IMR-90 (cell line): ENCODE data around the gene MRPS22. TPM values are rescaled to one million over a fixed set of nuclear protein-coding genes. Genes with fewer than 3 reads are reported as not detected.

Experiments used
- ATAC-seq: fragments of 200-7000 bp; cut with Tn5 transposase; 2 replicates; pipeline ENCODE4 v1.9.1; 2020; ENCODE audit warnings: low read depth, mild to moderate bottlenecking, moderate library complexity
- BruUV-seq: library from RNA; stranded (reverse); fragments of 400-500 nt; replicated peaks from 2 replicates; lab custom pipeline; 2021; lab: Mats Ljungman, UMichigan
- CTCF ChIA-PET: fragments of 300-600 bp; formaldehyde crosslinking; extraction: SDS; loops from one replicate; lab custom pipeline; 2021; ENCODE audit warnings: antibody characterized with exemption; lab: Yijun Ruan, JAX
- POLR2A ChIA-PET: fragments of 300-600 bp; sonication (Branson Sonifier 250); formaldehyde crosslinking; loops from one replicate; lab custom pipeline; 2022; ENCODE audit warnings: antibody characterized with exemption; ENCODE audit not compliant: unreplicated experiment; lab: Charles Lee
- DNase-seq: peaks from one replicate; pipeline ENCODE4 v3.0.0; 2013
- H2AFZ ChIP-seq: replicated peaks from 2 replicates; pipeline ENCODE3; 2013; ENCODE audit warnings: low read length, mild to moderate bottlenecking; ENCODE audit not compliant: poor library complexity
- H2AK5ac ChIP-seq: 2 replicates; pipeline ENCODE4 v1.6.1; 2013; ENCODE audit warnings: low read depth, low read length, inconsistent platforms
- H2AK9ac ChIP-seq: replicated peaks from 2 replicates; pipeline ENCODE3; 2013; ENCODE audit warnings: mild to moderate bottlenecking, low read depth, low read length, moderate library complexity; ENCODE audit not compliant: poor library complexity
- H2BK120ac ChIP-seq: 2 replicates; pipeline ENCODE4 v1.6.1; 2013; ENCODE audit warnings: low read depth, low read length, inconsistent platforms
- H2BK15ac ChIP-seq: 3 replicates; pipeline ENCODE4 v1.6.1; 2013; ENCODE audit warnings: low read depth, low read length, inconsistent platforms
- H2BK20ac ChIP-seq: 2 replicates; pipeline ENCODE4 v1.6.1; 2013; ENCODE audit warnings: low read depth, mild to moderate bottlenecking, inconsistent platforms, low read length, moderate library complexity
- H2BK5ac ChIP-seq: 2 replicates; pipeline ENCODE4 v1.6.1; 2013; ENCODE audit warnings: mild to moderate bottlenecking, low read depth, low read length, inconsistent platforms; ENCODE audit not compliant: poor library complexity, severe bottlenecking
- H3K14ac ChIP-seq: replicated peaks from 2 replicates; pipeline ENCODE4 v1.6.1; 2013; ENCODE audit warnings: low read depth, low read length, inconsistent platforms
- H3K18ac ChIP-seq: 2 replicates; pipeline ENCODE4 v1.6.1; 2013; ENCODE audit warnings: low read depth, low read length, control low read depth
- H3K23ac ChIP-seq: 2 replicates; pipeline ENCODE4 v1.6.1; 2013; ENCODE audit warnings: low read depth, low read length, inconsistent platforms
- H3K27ac ChIP-seq: 2 replicates; pipeline ENCODE4 v1.5.1; 2013; ENCODE audit warnings: mild to moderate bottlenecking, control low read depth, low read length; ENCODE audit not compliant: insufficient read depth
- H3K27me3 ChIP-seq: 2 replicates; pipeline ENCODE4 v1.6.1; 2013; ENCODE audit warnings: low read length; ENCODE audit not compliant: control insufficient read depth, insufficient read depth
- H3K36me3 ChIP-seq: 2 replicates; pipeline ENCODE4 v1.6.1; 2013; ENCODE audit warnings: low read length, mixed read lengths; ENCODE audit not compliant: control insufficient read depth, insufficient read depth
- H3K4ac ChIP-seq: 2 replicates; pipeline ENCODE4 v1.6.1; 2013; ENCODE audit warnings: low read depth, low read length, inconsistent platforms
- H3K4me1 ChIP-seq: 2 replicates; pipeline ENCODE4 v1.6.1; 2013; ENCODE audit warnings: low read length, mixed read lengths; ENCODE audit not compliant: control insufficient read depth, insufficient read depth
- H3K4me2 ChIP-seq: 2 replicates; pipeline ENCODE4 v1.6.1; 2013; ENCODE audit warnings: low read depth, mild to moderate bottlenecking, control low read depth, low read length, moderate library complexity
- H3K4me3 ChIP-seq: 2 replicates; pipeline ENCODE4 v1.5.1; 2013; ENCODE audit warnings: low read depth, mild to moderate bottlenecking, control low read depth, low read length, moderate library complexity; ENCODE audit not compliant: insufficient read depth
- H3K56ac ChIP-seq: 2 replicates; pipeline ENCODE4 v1.6.1; 2013; ENCODE audit warnings: low read length, inconsistent platforms; ENCODE audit not compliant: insufficient read depth; ENCODE audit errors: extremely low read depth
- H3K79me1 ChIP-seq, 2 experiments: 2 replicates each; pipeline ENCODE4 v1.6.1; 2013; ENCODE audit warnings: low read length in 2 of 2, inconsistent platforms in 1 of 2, low read depth in 1 of 2
- H3K9ac ChIP-seq: 2 replicates; pipeline ENCODE4 v1.6.1; 2013; ENCODE audit warnings: low read depth, low read length, control low read depth
- H3K9me1 ChIP-seq: 2 replicates; pipeline ENCODE4 v1.6.1; 2013; ENCODE audit warnings: low read length, inconsistent platforms; ENCODE audit not compliant: insufficient read depth
- H3K9me3 ChIP-seq: 2 replicates; pipeline ENCODE4 v1.6.1; 2013; ENCODE audit warnings: low read length; ENCODE audit not compliant: control insufficient read depth, insufficient read depth
- H4K20me1 ChIP-seq: 2 replicates; pipeline ENCODE4 v1.6.1; 2013; ENCODE audit warnings: low read length, inconsistent platforms; ENCODE audit not compliant: insufficient read depth
- H4K5ac ChIP-seq: 2 replicates; pipeline ENCODE4 v1.6.1; 2013; ENCODE audit warnings: mild to moderate bottlenecking, low read depth, low read length, control low read depth
- H4K8ac ChIP-seq, 2 experiments: 2 replicates each; pipeline ENCODE4 v1.6.1; 2013; ENCODE audit warnings: low read depth in 2 of 2, low read length in 2 of 2, control low read depth in 1 of 2, inconsistent platforms in 1 of 2
- H4K91ac ChIP-seq: 2 replicates; pipeline ENCODE4 v1.6.1; 2013; ENCODE audit warnings: low read depth, low read length, inconsistent platforms; ENCODE audit not compliant: insufficient read depth
- BHLHE40 ChIP-seq: fragments of 150-350 bp; IDR thresholded peaks from 2 replicates; pipeline ENCODE4 v1.6.1; 2016; ENCODE audit warnings: mild to moderate bottlenecking, low read depth, low read length
- CEBPB ChIP-seq: IDR thresholded peaks from 2 replicates; pipeline ENCODE4 v1.6.1; 2012; ENCODE audit warnings: low read depth, low read length, improper control_type of control experiment
- FOS ChIP-seq: fragments of 150-350 bp; IDR thresholded peaks from 2 replicates; pipeline ENCODE4 v1.6.1; 2016; ENCODE audit warnings: low read depth, low read length
- MAZ ChIP-seq: IDR thresholded peaks from 2 replicates; pipeline ENCODE4 v1.6.1; 2012; ENCODE audit warnings: low read depth, mild to moderate bottlenecking, low read length, improper control_type of control experiment, moderate library complexity, borderline replicate concordance
- NFE2L2 ChIP-seq: fragments of 150-350 bp; IDR thresholded peaks from 2 replicates; pipeline ENCODE4 v1.6.1; 2016; ENCODE audit warnings: low read depth, mild to moderate bottlenecking, low read length
- RAD21 ChIP-seq: IDR thresholded peaks from 2 replicates; pipeline ENCODE4 v1.6.1; 2012; ENCODE audit warnings: low read length, improper control_type of control experiment
- RCOR1 ChIP-seq: IDR thresholded peaks from 2 replicates; pipeline ENCODE4 v1.6.1; 2012; ENCODE audit warnings: mild to moderate bottlenecking, low read length, improper control_type of control experiment; ENCODE audit not compliant: insufficient replicate concordance
- SMC3 ChIP-seq: fragments of 150-350 bp; IDR thresholded peaks from 2 replicates; pipeline ENCODE4 v1.6.1; 2016; ENCODE audit warnings: low read depth, mild to moderate bottlenecking, antibody characterized with exemption, low read length, moderate library complexity
- USF2 ChIP-seq: fragments of 150-350 bp; IDR thresholded peaks from 2 replicates; pipeline ENCODE4 v1.6.1; 2017; ENCODE audit warnings: mild to moderate bottlenecking, antibody characterized with exemption, low read length, low read depth
- WGBS, 2 experiments: methylation state at CpG; one replicate each; pipeline versions ENCODE4 v1.1.5 to v1.1.7; 2013; ENCODE audit warnings: missing lambda C conversion rate in 2 of 2; ENCODE audit not compliant: insufficient read length in 1 of 2; ENCODE audit errors: extremely low coverage in 2 of 2; 5-methylcytosine and 5-hydroxymethylcytosine counted together
- dilution Hi-C: fragments of 300-500 bp; cut with HindIII; formaldehyde crosslinking; loops from one replicate; pipeline ENCODE4 v1.14.3; 2018; ENCODE audit warnings: low sequenced_read_pairs; ENCODE audit not compliant: unreplicated experiment
- in situ Hi-C: fragments of 300-500 bp; cut with MboI; formaldehyde crosslinking; loops from 3 replicates; pipeline ENCODE4 v1.14.3; 2019; ENCODE audit warnings: low sequenced_read_pairs, inconsistent platforms, mixed read lengths
- intact Hi-C: fragments of 100-400 bp; cut with micrococcal nuclease; formaldehyde crosslinking; loops from 2 replicates; pipeline ENCODE4 v1.10.0; 2022
- polyA plus RNA-seq, 3 experiments: library from polyadenylated mRNA; depleted of rRNA; stranded (reverse); fragments of >200 nt; gene quantifications; 2 replicates each; pipeline ENCODE4 v1.2.3, GENCODE V29; 2012; ENCODE audit warnings: low replicate concordance in 1 of 3
- total RNA-seq: library from RNA; depleted of rRNA; stranded (reverse); fragments of >200 nt; gene quantifications from 2 replicates; pipeline ENCODE4 v1.2.3, GENCODE V29; 2012

Gene MRPS22
- total and polyA plus RNA-seq, 2 of the 4 experiments (the other 2 are of a cell fraction) = 54.5 to 72.4 TPM

GRCh38 chr3:139306078-139306477, 37.7 kb upstream of the MRPS22 start:
- Histone ChIP-seq H2AFZ (no peak overlapping the region), H3K23ac (no peak overlapping the region), H3K4me1 (peaks cover 42% of the 10 kb centered on the region), H4K20me1 (no peaks in the 10 kb centered on the region), H3K36me3 (no peaks in the 10 kb centered on the region), H3K79me1 (no peaks in the 10 kb centered on the region; a peak in 1 of 4 replicates), H2BK5ac (no peak overlapping the region), H3K9me1 (peaks cover 46% of the 10 kb centered on the region), H2AK5ac (peak overlapping the region; percentile 59), H3K4me2 (no peak overlapping the region), H3K27me3 (no peaks in the 10 kb centered on the region), H3K4ac (peak overlapping the region; percentile 83; the same call in 1 of the 2 replicates), H4K5ac (no peak overlapping the region), H3K56ac (no peak overlapping the region), H2AK9ac (no peak overlapping the region), H3K9me3 (no peaks in the 10 kb centered on the region), H2BK120ac (peak overlapping the region; percentile 70), H3K14ac (peak overlapping the region; percentile 12; the same call in 1 of the 2 replicates), H2BK15ac (0 out of 3 replicates have a peak overlapping the region, but pooled peaks have one; percentile 67), H3K4me3 (no peak overlapping the region), H3K18ac (0 out of 2 replicates have a peak overlapping the region, but pooled peaks have one; percentile 16), H3K9ac (no peak overlapping the region), H4K91ac (peak overlapping the region; percentile 64), H3K27ac (no peak overlapping the region), H2BK20ac (peak overlapping the region; percentile 52; the same call in 1 of the 2 replicates), H4K8ac (no peak overlapping the region)
- in situ Hi-C loops = no loop called here
- 89% methylated on average over 2 of the region's 2 CpGs; no CpG with 5 or more reads in 1 of the 2 experiments for WGBS, 2 experiments
- dilution Hi-C loops = no loop called here
- no peak for DNase-seq
- POLR2A ChIA-PET = no interaction called here
- TF ChIP-seq SMC3 (no peak), RCOR1 (no peak), MAZ (no peak), BHLHE40 (no peak), RAD21 (no peak), USF2 (no peak), CEBPB (no peak), NFE2L2 (no peak), FOS (no peak)
- no TSS peak for BruUV-seq
- CTCF ChIA-PET = interaction anchor here (0.7 kb wide), 1 partner anchor 272 kb away, joined by 3 read pairs; no protein-coding TSS in a partner anchor
- intact Hi-C loops = no loop called here
- no peak for ATAC-seq
